Stimulated activated CD8-positive, alpha-beta memory T cell treated with anti-CD3 and anti-CD28 coated beads, Interleukin-4, amount 100 ng/mL, for 1 hour (primary cell): ENCODE measurements around the gene POR.
"Not testable (repeated sequence)": the region's sequence is repeated elsewhere in the genome, so short reads cannot be mapped to it uniquely, and the experiment has no call there.

Source experiments
- DNase-seq, 2 donors: peaks; one replicate each; pipeline ENCODE4 v3.0.0-alpha.2; 2020; ENCODE audit warnings: low read depth in 2 of 2, low spot score in 1 of 2

The POR gene

GRCh38 chr7:75914655-75915415, at the start of gene POR:
Gene POR (plus strand): TSS chr7:75915155. CDS start chr7:75954002, 38,847 bp downstream.
- DNase-seq: peak; percentile 93 to 94

GRCh38 chr7:75866114-75866488, 48.9 kb upstream of the POR start:
- no peak for DNase-seq

DNA sequence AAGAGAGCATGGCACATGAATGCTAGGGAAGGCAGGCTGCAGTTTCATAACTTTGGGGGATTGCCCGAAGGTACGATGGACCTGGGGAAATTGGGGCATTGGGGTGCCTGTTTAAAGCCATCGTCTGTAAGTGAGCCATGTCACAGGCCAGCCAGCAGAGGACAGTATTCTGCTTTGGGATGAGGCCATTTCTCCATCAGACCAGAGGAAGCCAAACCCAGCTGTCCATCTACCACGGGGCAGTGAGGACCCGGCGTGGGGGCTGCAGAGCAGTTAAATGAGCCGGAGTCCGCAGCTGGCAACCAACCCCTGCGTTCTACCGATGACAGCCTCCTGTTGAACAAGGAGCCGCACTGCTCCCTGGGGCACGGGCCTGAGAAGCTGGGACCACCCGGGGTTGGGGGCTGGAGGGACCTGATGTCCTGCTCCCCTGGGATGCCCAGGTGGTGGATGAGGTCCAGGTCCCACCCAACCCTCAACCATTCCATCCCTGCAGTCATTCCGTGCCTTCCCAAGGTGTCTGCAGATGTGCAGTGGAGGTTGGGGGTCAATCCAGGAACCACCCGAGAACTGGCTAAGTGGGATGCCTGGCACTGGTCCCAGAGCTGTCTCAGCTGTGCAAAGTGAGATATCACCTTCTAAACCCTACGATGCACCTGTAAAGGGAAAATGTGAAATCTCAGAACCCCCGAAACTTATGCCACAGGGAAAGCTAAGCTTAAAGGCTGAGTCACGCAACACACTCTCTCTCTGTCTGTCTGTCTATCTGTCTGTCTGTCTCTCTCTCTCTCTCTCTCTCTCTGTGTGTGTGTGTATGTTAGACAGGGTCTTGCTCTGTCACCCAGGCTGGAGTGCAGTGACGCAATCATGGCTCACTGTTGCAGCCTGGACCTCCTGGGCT, 48.2 kb upstream of the POR start:
- peak; percentile 13 to 28 for DNase-seq

DNA sequence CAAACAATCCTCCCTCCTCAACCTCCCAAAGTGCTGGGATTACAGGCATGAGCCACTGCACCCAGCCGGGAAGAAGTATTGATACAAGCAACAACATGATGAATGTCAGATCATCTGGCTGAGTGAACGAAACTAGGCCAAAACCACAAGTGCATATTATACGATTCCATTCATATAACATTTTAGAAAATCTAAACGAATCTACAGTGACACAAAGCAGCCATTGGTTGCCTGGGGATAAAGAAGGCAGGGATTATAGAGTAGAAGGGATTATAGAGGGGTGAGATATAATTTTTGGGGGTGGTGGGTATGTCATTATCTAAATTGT, 47.6 kb upstream of the POR start:
- DNase-seq: no peak

DNA sequence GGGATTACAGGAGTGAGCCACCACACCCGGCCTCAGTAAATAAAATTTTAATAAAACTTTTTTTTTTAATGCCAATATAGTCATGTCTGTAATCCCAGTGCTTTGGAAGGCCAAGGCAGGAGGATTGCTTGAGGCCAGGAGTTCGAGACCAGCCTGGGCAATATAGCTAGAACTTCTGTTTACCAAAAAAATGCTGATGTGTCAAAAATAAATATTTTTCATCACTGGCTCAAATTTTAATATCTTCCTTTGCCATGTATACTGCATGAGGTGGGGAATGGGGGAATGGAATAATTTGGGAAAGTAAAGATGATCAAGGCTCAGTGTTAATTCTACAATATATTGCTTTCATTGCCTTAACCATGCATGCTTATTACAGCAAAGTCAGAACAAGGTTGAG, 46.8 kb upstream of the POR start:
- no peak for DNase-seq

GRCh38 chr7:75869776-75870379, 45.1 kb upstream of the POR start:
- no peak for DNase-seq

GRCh38 chr7:75870557-75871161, 44.3 kb upstream of the POR start:
- DNase-seq: no peak

DNA sequence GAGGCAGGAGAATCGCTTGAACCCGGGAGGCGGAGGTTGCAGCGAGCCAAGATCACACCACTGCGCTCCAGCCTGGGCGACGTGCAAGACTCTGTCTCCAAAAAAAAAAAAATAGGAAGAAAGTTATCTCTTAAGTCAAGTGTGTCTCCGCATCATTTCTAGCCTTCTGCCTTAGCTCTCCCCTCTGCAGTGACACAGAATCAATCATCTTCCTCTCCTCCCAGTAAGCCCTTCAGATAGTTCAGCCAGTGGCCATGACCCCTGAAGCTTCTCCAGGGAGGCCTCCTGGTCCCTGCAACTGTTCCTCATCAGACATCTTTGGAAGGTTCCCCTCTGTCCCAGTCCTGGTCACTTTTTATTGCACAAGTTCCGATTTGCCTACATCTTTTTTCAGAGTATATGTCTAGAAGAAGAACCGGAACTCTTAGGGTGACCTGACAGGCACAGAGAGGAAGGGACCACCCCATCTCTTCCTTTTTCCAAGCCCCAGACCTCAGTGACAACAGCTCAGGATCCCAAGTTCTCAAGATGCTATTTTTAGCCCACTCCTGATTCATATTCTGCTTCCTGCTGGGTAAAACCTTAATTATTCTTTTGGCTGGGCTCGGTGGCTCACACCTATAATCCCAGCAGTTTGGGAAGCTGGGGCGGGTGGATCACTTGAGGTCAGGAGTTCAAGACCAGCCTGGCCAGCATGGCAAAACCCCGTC, 42.7 kb upstream of the POR start:
- DNase-seq: no peak

GRCh38 chr7:75874180-75874579, 40.8 kb upstream of the POR start:
- not testable (repeated sequence) for DNase-seq

GRCh38 chr7:75875113-75876080, 39.6 kb upstream of the POR start:
- no peak for DNase-seq

- DNase-seq: no peak
These were observed 38.7 kb upstream of the POR start for GRCh38 chr7:75876126-75876881.

GRCh38 chr7:75878312-75878768, 36.6 kb upstream of the POR start:
- DNase-seq: no peak

GRCh38 chr7:75878769-75879611, 36.0 kb upstream of the POR start, which contains the start of gene RHBDD2:
Gene RHBDD2 (plus strand): TSS chr7:75879034. CDS start chr7:75879083, 49 bp downstream.
- peak; percentile 94 to 95 for DNase-seq

DNA sequence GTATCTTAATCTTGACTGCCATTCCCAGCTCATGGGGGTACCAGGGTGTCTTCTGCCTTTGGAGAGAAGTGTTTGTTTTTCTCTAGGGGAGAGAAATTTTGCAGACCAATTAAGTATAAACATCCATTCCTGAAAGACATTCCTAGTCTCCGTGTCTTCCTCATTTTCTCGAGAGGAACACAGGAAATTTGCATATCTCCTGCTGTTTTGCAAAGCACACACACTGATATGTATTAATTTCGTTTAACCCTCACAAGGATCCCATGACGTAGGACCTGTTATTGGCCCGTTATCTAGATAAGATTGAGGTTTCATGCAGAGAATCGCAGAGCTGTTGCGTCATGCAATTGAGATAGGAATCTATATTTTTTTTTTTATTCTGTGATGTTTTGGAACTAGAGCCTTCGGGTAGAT, 35.2 kb upstream of the POR start:
- DNase-seq: no peak

DNA sequence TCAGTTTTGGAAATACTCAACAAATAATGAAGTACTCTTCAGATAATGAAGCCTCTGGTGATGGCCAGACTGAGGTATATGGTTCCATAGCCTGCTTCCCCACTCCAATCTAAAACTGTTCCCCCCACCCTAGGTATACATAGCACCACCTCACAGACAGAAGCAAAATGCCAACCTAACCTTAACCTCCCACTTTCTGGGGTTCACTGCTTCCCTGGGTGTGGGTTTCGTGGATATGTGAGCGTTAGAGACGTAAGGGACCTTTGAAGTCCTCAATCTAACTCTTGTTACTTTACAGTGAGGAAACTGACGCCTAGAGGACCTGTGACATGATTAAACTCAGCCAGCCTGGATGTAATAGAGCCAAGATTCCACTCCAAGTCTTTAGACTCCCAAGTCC, 34.7 kb upstream of the POR start:
- DNase-seq: no peak

DNA sequence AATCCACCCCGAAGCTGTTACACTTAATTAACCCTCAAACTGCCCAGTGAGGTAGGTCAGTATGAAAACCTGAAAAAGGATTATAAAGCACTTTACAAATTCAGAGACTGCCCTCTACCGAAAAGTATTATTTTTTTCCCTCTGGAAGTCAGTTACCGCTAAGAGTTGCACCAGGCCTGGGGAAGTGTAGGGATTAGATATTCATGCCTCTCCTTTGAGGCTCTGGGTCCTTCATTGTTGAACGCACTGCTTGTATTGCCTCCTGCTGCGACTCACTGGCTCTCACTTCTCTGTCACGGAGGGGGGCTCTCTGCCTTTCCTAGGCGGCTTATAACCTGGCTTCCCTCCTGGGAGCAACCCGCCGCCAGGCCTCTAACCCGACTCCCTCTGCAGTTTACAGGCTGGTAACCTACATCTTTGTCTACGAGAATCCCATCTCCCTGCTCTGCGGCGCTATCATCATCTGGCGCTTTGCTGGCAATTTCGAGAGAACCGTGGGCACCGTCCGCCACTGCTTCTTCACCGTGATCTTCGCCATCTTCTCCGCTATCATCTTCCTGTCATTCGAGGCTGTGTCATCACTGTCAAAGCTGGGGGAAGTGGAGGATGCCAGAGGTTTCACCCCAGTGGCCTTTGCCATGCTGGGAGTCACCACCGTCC, 33.4 kb upstream of the POR start:
- DNase-seq: no peak

DNA sequence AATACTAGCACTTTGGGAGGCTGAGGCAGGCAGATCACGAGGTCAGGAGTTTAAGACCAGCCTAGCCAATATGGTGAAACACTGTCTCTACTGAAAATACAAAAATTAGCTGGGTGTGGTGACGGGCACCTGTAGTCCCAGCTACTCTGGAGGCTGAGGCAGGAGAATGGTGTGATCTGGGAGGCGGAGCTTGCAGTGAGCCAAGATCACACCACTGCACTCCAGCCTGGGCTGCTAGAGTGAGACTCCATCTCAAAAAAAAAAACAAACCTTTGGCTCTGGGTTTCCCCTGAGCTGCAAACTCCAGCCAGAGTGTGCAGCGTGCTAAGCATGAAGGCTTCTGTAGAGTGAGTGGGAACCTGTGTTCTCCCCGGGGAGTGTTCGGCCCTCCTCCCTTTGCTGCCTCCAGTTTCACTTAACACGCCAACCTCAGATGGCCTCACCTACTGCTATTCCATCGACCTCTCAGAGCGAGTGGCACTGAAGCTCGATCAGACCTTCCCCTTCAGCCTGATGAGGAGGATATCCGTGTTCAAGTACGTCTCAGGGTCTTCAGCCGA, 31.6 kb upstream of the POR start:
- not testable (repeated sequence) for DNase-seq
